ENCODE results near the gene KLF6. TPM values are rescaled to one million over a fixed set of nuclear protein-coding genes. Genes with fewer than 3 reads are reported as not detected.
"Not testable (repeated sequence)": the region's sequence is repeated elsewhere in the genome, so short reads cannot be mapped to it uniquely, and the experiment has no call there.

The KLF6 gene
- total RNA-seq, 2 experiments from 2014 or later = 155 to 167 TPM

DNA sequence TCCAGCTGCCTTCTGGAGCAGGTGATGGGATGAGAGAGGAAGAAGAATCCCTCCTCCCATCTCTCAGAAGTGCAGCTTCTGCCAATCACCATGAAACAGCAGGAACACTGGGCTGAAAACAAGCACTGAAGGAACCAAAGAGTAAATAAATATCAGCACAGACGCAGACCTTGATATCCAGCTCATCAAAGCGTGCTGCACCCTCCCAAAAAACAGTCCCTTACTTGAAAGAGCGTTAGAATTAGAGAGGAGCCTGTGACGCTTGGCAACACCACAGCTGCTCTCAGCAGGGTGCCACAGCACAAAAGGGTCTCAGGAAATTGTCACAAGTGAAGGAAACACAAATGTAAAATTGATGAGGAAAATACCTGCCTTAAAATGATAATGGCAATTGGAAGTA lies 39.5 kb downstream of the KLF6 start:
- no peak overlapping the region for H3K27ac Mint-ChIP-seq
- no peak for DNase-seq
- no peaks in the 10 kb centered on the region for H3K9me3 Mint-ChIP-seq

DNA sequence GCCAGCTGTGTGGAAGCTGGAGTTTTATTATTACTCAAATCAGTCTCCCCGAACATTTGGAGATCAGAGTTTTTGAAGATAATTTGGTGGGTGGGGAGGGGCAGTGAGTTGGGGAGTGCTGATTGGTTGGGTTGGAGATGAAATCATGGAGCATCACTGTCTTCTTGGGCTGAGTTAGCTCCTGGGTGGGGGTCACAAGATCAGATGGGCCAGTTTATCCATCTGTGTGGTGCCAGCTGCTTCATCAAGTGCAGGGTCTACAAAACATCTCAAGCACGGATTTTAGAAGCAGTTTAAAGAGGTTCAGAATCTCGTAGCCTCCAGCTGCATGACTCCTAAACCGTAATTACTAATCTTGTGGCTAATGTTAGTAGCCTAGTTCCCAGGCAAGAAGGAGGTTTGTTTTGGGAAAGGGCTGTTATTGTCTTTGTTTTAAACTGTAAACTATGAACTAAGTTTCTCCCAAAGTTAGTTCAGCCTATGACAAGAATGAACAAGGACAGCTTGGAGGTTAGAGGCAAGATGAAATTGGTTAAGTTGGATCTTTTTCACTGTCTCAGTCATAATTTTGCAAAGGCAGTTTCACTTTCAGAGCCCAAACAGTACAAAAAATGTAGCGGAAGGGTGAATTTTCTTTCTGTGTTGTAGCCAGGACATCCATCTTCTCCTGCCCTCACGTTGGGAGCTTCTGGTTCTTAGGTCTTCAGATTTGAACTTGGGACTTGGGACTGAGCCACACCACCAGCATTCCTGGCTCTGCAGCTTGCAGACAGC lies 43.1 kb downstream of the KLF6 start:
- Mint-ChIP-seq H3K4me3 (peak overlapping the region; percentile 54), H3K36me3 (ENCODE audit: low read depth) (peaks cover 2% of the 10 kb centered on the region), H3K27ac (peak overlapping the region; percentile 88), H3K9me3 (no peaks in the 10 kb centered on the region), H3K4me1 (peaks cover 25% of the 10 kb centered on the region), H3K27me3 (peaks cover 2% of the 10 kb centered on the region)
- POLR2A ChIA-PET = no interaction called here
- CTCF ChIA-PET = interaction anchor here (1.6 to 1.8 kb wide), 2 partner anchors 20 to 23 kb away, joined by 3 to 5 read pairs; no protein-coding TSS in a partner anchor
- DNase-seq = no peak

More for the DNA sequence above, 39.5 kb downstream of the KLF6 start:
- ChIA-PET POLR2A (no interaction called here), CTCF (no interaction called here)
- peaks cover 2% of the 10 kb centered on the region for H3K36me3 Mint-ChIP-seq (ENCODE audit: low read depth)
- peaks cover 25% of the 10 kb centered on the region for H3K4me1 Mint-ChIP-seq
- no peak overlapping the region for H3K4me3 Mint-ChIP-seq
- peaks cover 4% of the 10 kb centered on the region for H3K27me3 Mint-ChIP-seq

DNA sequence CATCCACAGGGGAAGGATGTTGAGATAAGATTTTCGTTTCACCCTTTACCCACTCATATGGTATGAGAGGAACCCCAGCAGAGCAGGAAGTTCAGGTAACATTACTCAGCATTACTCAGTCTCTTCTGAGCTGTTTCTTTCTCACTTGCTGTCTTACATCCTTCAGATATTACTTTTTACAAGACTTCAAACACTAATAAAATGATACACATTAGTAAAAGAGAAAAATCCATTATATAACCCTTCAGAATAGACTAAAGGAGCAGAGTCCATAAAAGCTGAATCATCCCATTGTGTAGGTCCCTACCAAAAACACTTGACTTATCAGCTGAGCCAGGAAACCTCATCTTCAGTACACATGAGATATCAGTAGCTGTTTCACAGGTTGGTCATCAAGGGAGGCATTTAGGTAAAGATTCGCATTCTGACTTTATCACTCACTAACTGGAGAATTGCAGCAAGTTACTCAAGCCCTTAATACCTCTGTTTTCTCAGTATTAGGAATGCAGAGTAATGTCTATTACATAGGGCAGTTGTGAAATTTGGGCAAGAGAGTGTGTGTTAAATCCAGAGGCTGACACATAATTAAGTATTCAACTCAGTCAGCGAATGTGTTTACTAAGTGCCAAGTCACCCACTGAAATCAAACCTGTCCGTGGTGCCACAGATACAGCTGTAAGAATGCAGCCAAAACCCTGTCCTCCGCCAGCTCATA lies 44.7 kb downstream of the KLF6 start:
- no peak overlapping the region for H3K4me3 Mint-ChIP-seq
- peak; percentile 4 for DNase-seq
- peaks cover 2% of the 10 kb centered on the region for H3K36me3 Mint-ChIP-seq (ENCODE audit: low read depth)
- H3K4me1 Mint-ChIP-seq = peaks cover 25% of the 10 kb centered on the region
- peaks cover 2% of the 10 kb centered on the region for H3K27me3 Mint-ChIP-seq
- ChIA-PET POLR2A (interaction anchor here (0.6 kb wide), 1 partner anchor 161 kb away, joined by 5 read pairs; no protein-coding TSS in a partner anchor), CTCF (interaction anchor here (0.6 to 1.6 kb wide), 9 partner anchors 11 to 748 kb away, joined by 3 to 5 read pairs (median 3); no protein-coding TSS in a partner anchor)
- H3K9me3 Mint-ChIP-seq = no peaks in the 10 kb centered on the region
- H3K27ac Mint-ChIP-seq = peak overlapping the region; percentile 47

DNA sequence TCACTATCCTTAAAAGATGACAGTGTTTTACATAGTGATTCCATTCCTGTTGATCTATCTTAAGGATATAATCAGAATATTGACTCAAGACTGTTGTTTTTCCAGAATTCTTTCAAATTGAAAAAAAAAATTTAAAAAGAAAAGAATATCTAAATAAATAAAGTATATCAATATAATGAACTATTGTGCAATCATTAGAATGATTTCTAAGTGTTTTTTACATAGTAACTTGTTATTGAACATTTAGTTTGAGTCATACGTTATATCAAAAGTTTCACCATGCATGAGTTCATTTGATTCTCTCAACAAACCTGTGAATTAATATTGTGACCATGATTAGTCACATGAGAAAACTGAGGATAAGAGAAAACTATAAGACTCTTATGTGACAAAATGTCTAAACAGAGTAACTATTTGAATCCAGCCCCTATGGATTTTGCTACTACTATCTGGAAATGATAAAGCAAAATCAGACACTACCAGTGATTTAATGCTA lies 46.1 kb downstream of the KLF6 start:
- H3K27ac Mint-ChIP-seq = no peak overlapping the region
- no peak for DNase-seq
- ChIA-PET POLR2A (no interaction called here), CTCF (no interaction called here)
- no peak overlapping the region for H3K4me3 Mint-ChIP-seq
- no peaks in the 10 kb centered on the region for H3K36me3 Mint-ChIP-seq (ENCODE audit: low read depth)
- H3K4me1 Mint-ChIP-seq = peaks cover 25% of the 10 kb centered on the region
- no peaks in the 10 kb centered on the region for H3K27me3 Mint-ChIP-seq
- no peaks in the 10 kb centered on the region for H3K9me3 Mint-ChIP-seq

DNA sequence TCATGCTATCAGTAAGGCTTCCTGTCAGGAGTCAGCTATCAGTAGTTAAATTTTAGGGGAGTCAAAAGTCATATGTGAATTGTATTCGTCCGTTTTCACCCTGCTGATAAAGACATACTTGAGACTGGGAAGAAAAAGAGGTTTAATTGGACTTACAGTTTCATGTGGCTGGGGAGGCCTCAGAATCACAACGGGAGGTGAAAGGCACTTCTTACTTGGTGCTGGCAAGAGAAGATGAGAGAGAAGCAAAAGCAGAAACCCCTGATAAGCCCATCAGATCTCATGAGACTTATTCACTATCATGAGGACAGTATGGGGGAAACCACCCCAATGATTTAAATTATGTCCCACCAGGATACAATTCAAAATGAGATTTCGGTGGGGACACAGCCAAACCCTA lies 47.1 kb downstream of the KLF6 start:
- ChIA-PET POLR2A (no interaction called here), CTCF (interaction anchor here (1.3 kb wide), 1 partner anchor 11 kb away, joined by 3 read pairs; no protein-coding TSS in a partner anchor)
- H3K27ac Mint-ChIP-seq = no peak overlapping the region
- DNase-seq = no peak
- H3K27me3 Mint-ChIP-seq = no peaks in the 10 kb centered on the region
- H3K4me1 Mint-ChIP-seq = peaks cover 25% of the 10 kb centered on the region
- no peaks in the 10 kb centered on the region for H3K36me3 Mint-ChIP-seq (ENCODE audit: low read depth)
- H3K4me3 Mint-ChIP-seq = no peak overlapping the region
- no peaks in the 10 kb centered on the region for H3K9me3 Mint-ChIP-seq

DNA sequence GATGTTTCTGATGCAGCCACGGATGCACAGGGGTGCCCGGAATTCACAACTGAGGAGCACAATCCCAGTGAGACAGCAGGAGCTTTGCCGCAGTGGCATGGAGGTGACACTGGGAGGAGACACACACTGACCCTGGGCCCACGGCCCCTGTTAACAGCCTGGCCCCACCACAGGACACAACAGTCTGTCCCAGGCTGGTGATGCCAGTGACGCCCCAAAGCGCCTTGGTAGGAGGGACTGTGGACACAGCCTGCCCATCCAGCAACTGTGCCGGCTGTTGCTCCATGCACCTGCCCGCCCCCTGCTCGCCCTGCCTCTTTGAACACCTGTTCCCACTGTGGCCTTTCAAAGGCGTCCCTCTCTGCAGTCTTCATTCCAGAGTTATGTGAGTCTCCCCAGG lies 49.8 kb downstream of the KLF6 start:
- ChIA-PET POLR2A (no interaction called here), CTCF (interaction anchor here (0.9 kb wide), 1 partner anchor 40 kb away, joined by 3 read pairs; no protein-coding TSS in a partner anchor)
- no peak overlapping the region for H3K4me3 Mint-ChIP-seq
- DNase-seq = no peak
- no peaks in the 10 kb centered on the region for H3K27me3 Mint-ChIP-seq
- peaks cover 6% of the 10 kb centered on the region for H3K4me1 Mint-ChIP-seq
- H3K27ac Mint-ChIP-seq = no peak overlapping the region
- no peaks in the 10 kb centered on the region for H3K36me3 Mint-ChIP-seq (ENCODE audit: low read depth)
- H3K9me3 Mint-ChIP-seq = peaks cover 2% of the 10 kb centered on the region

DNA sequence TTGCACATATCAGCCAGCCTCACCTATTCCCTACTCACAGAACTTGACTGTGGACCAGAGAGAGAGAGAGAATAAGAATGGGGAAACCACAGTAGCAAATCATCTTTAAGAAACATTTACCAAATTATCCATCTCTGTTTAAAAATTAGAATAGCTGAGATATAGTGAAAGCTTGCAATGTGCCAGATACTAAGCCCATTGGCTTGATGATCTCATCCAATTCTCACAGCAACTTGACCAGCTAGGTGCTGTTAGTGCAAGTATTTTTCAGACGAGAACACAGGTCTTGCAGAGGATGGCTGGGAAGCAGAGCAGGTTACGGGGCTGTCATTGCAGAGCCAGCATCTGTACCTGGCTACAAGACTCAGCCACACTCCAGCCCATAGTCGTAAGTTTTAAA lies 50.9 kb downstream of the KLF6 start:
- H3K4me3 Mint-ChIP-seq = no peak overlapping the region
- no peak overlapping the region for H3K27ac Mint-ChIP-seq
- ChIA-PET POLR2A (no interaction called here), CTCF (interaction anchor here (0.9 kb wide), 2 partner anchors 19 to 41 kb away, joined by 3 read pairs; no protein-coding TSS in a partner anchor)
- H3K4me1 Mint-ChIP-seq = peaks cover 2% of the 10 kb centered on the region
- H3K36me3 Mint-ChIP-seq (ENCODE audit: low read depth) = no peaks in the 10 kb centered on the region
- H3K27me3 Mint-ChIP-seq = no peaks in the 10 kb centered on the region
- H3K9me3 Mint-ChIP-seq = peaks cover 2% of the 10 kb centered on the region
- no peak for DNase-seq

DNA sequence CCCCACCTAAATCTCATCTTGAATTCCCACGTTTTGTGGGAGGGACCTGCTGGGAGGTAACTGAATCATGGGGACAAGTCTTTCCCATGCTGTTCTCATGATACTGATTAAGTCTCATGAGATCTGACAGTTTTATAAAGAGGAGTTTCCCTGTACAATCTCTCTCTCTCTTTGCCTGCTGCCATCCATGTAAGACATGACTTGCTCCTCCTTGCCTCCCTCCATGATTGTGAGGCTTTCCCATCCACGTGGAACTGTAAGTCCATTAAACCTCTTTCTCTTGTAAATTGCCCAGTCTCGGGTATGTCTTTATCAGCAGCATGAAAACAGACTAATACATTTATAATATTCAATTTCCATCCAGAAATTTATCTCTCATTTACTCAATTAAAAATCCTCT lies 52.8 kb downstream of the KLF6 start:
- H3K4me1 Mint-ChIP-seq; DNase-seq; H3K9me3 Mint-ChIP-seq; H3K36me3 Mint-ChIP-seq (ENCODE audit: low read depth); H3K27me3 Mint-ChIP-seq; POLR2A ChIA-PET; H3K4me3 Mint-ChIP-seq; H3K27ac Mint-ChIP-seq; CTCF ChIA-PET: not testable (repeated sequence)

DNA sequence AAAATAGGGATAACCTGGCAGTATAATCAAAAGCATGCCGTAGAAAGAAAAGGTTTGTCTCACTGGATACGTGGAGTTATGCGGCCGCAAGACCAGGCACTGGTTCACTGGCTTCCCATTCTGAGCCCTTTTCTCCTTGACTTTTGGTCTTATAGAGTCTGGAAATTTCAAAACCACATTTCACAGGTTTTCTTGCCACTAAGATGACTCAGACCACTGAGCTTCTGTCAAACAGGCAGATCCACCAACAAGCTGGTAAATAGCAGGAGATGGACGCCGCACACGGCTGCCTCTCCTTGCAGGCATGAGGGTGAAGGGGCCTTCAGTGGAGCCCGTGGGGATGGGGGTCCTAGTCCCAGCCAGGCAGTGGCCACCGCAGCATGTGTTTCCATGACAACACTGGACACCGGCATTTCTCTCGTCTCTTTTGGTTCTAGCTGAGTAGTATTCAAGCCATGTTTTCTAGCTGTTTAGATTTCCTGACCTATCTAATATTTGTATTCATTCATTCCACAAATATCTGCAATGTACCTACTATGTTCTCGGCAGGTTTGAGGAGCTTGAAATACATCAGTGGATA lies 55.5 kb downstream of the KLF6 start:
- ChIA-PET CTCF (interaction anchor here (1.2 to 1.4 kb wide), 2 partner anchors 10 to 28 kb away, joined by 3 read pairs; no protein-coding TSS in a partner anchor), POLR2A (no interaction called here)
- DNase-seq = no peak
- no peaks in the 10 kb centered on the region for H3K36me3 Mint-ChIP-seq (ENCODE audit: low read depth)
- H3K27me3 Mint-ChIP-seq = peaks cover 15% of the 10 kb centered on the region
- H3K4me1 Mint-ChIP-seq = no peaks in the 10 kb centered on the region
- H3K27ac Mint-ChIP-seq = no peak overlapping the region
- H3K9me3 Mint-ChIP-seq = peaks cover 2% of the 10 kb centered on the region
- no peak overlapping the region for H3K4me3 Mint-ChIP-seq

DNA sequence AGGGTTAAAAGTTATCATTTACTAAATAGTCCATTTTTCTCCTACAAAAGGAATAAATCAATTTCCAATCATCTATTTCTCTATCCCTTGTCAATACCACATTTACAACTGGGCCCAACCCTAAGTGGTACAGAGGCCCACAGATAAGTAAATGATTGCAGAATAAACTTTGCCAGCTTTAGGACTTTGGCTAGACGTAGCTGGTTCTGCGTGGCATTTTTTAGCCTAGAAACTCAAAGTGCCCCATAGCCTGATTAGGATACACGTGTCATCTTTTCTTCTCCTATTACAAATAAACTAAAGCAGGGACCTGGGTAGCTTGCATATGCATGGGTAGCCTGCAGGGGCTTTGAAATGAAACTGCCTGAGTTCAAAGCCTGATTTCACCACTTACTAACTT lies 56.4 kb downstream of the KLF6 start:
- ChIA-PET POLR2A (no interaction called here), CTCF (no interaction called here)
- Mint-ChIP-seq H3K9me3 (peaks cover 2% of the 10 kb centered on the region), H3K4me3 (no peak overlapping the region), H3K4me1 (no peaks in the 10 kb centered on the region), H3K36me3 (ENCODE audit: low read depth) (no peaks in the 10 kb centered on the region), H3K27ac (no peak overlapping the region), H3K27me3 (peaks cover 20% of the 10 kb centered on the region)
- no peak for DNase-seq

DNA sequence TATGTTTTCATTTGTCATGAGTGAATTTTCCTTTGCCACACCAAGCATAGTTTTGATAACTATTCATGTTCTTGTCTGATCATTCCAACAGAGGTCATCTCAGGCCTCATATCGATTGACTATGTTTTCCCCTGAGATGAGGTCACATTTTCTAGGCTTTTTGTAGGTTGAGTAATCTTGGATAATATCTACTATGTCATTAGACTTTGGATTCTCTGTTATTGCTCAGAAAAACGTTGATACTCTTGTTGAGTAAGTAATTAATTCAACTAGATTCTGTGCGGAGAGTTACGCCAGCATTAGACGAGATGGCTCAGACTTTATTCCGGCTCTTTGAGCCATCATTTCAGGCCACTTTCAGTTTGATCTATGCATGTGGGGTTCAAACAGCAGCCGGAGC lies 57.7 kb downstream of the KLF6 start:
- DNase-seq = no peak
- Mint-ChIP-seq H3K4me3 (no peak overlapping the region), H3K4me1 (no peaks in the 10 kb centered on the region), H3K27me3 (peaks cover 20% of the 10 kb centered on the region), H3K9me3 (no peaks in the 10 kb centered on the region), H3K27ac (no peak overlapping the region), H3K36me3 (ENCODE audit: low read depth) (no peaks in the 10 kb centered on the region)
- ChIA-PET POLR2A (no interaction called here), CTCF (no interaction called here)
